GM12891 (cell line): Measurements from ENCODE around the gene GDPD5.
A peak's percentile ranks its signal among the peaks of the same experiment; 100 is the strongest.

ENCODE experiments used
- DNase-seq: peaks from one replicate; pipeline ENCODE4 v3.0.0; 2011; ENCODE audit warnings: low spot score; ENCODE audit not compliant: insufficient read length
- FAIRE-seq: peaks from 2 replicates; lab custom pipeline; 2011; peaks lifted over from hg19 to GRCh38; lab: Jason Lieb, UNC
- PAX5 ChIP-seq: IDR thresholded peaks from 2 replicates; pipeline ENCODE4 v1.6.1; 2011; ENCODE audit warnings: low read length, moderate library complexity, mild to moderate bottlenecking; ENCODE audit not compliant: insufficient read depth, severe bottlenecking
- POLR2A ChIP-seq: IDR thresholded peaks from 2 replicates; pipeline ENCODE4 v1.6.1; 2011; ENCODE audit warnings: low read depth, low read length, control low read depth
- POLR2AphosphoS5 ChIP-seq: IDR thresholded peaks from 2 replicates; pipeline ENCODE4 v1.6.1; 2011; ENCODE audit warnings: low read depth, low read length, control low read depth
- POU2F2 ChIP-seq: IDR thresholded peaks from 2 replicates; pipeline ENCODE4 v1.6.1; 2011; ENCODE audit warnings: low read depth, mild to moderate bottlenecking, control low read depth, low read length, moderate library complexity
- SPI1 ChIP-seq: IDR thresholded peaks from 2 replicates; pipeline ENCODE4 v1.6.1; 2011; ENCODE audit warnings: low read depth, low read length, control low read depth
- TAF1 ChIP-seq: IDR thresholded peaks from 2 replicates; pipeline ENCODE4 v1.6.1; 2011; ENCODE audit warnings: low read depth, low read length, control low read depth

Gene GDPD5

DNA sequence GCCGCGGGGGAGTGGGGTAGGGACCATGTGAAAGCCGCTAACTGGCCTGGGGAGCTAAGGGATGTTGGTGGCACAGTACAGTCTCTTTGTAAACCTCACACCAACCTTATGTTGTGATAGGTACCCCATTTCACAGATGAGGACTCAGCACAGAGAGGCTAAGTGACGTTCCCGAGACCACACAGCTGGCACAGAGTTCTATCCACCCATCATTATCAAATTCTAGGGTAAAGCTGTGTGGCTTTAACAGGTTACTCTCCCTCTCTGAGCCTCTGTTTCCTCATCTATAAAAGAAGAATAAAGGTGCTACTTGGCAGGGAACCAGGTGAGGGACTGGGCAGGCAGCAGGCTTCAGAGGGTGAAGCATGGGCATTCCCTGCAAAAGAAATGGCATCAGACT, 1.4 kb upstream of the GDPD5 start:
- DNase-seq, result no peak
- TF ChIP-seq POLR2AphosphoS5 (no peak), SPI1 (no peak), PAX5 (no peak), TAF1 (no peak), POLR2A (no peak), POU2F2 (no peak)
- no peak for FAIRE-seq

DNA sequence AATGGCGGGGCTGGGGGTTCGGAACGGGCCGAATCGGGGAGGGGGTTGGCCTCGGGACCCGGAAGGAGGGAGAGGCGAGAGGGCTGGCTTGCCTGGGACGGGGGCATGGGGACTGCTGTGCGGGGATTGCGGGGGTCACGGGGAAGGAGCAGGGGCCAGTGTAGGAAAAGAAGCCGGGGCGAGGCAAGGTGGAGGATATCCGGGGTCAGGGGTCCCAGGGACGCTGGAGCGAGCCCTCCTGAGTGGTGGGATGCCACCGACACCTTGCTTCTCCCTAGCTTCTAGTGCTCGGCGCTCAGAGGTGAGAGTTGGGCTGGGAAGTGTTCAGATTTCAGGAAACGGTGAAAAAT, 426 bp upstream of the GDPD5 start:
- FAIRE-seq (no peak), DNase-seq (no peak)
- TF ChIP-seq POLR2AphosphoS5 (no peak), TAF1 (no peak), POU2F2 (no peak), POLR2A (no peak), PAX5 (no peak), SPI1 (no peak)

GRCh38 chr11:75524665-75525432, 892 bp downstream of the GDPD5 start:
- no peak for TF ChIP-seq POLR2A
- no peak for TF ChIP-seq POLR2AphosphoS5
- peak; percentile 27; the same call in 1 of the 2 replicates for TF ChIP-seq SPI1
- no peak for TF ChIP-seq POU2F2
- no peak for TF ChIP-seq TAF1
- TF ChIP-seq PAX5, result no peak
- FAIRE-seq (no peak), DNase-seq (no peak)

GRCh38 chr11:75523811-75524664, 1.7 kb downstream of the GDPD5 start:
- peak; percentile 83 for FAIRE-seq
- no peak for DNase-seq
- TF ChIP-seq PAX5 (no peak), TAF1 (no peak), POU2F2 (no peak)

DNA sequence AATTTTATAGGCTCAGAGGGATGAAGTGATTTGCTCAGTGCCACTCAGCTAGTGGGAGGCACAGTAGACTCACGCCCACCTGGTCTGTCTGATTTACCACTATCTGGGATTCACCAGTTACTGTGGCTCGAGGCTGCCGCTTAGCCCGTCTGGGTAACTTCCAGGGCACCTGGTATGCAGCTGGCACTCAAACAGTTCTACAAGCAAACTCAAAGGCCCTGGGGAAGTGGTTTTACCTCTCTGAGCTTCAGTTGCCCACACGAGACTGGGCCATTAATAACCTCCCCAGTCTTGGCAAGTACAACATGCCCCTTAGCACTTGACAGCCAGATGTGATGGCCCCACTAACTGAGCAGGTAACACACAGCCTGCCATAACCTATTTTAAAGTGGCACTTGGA, 2.6 kb downstream of the GDPD5 start:
- DNase-seq (no peak), FAIRE-seq (peak; percentile 83)
- TF ChIP-seq SPI1 (no peak), POLR2A (no peak), TAF1 (no peak), POU2F2 (no peak), POLR2AphosphoS5 (no peak), PAX5 (no peak)

GRCh38 chr11:75522286-75523044, 3.3 kb downstream of the GDPD5 start:
- DNase-seq (no peak), FAIRE-seq (no peak)
- TF ChIP-seq POLR2AphosphoS5, result no peak
- TF ChIP-seq POU2F2, result no peak
- TF ChIP-seq SPI1, result no peak
- TF ChIP-seq POLR2A, result no peak
- TF ChIP-seq TAF1, result no peak
- TF ChIP-seq PAX5, result no peak

DNA sequence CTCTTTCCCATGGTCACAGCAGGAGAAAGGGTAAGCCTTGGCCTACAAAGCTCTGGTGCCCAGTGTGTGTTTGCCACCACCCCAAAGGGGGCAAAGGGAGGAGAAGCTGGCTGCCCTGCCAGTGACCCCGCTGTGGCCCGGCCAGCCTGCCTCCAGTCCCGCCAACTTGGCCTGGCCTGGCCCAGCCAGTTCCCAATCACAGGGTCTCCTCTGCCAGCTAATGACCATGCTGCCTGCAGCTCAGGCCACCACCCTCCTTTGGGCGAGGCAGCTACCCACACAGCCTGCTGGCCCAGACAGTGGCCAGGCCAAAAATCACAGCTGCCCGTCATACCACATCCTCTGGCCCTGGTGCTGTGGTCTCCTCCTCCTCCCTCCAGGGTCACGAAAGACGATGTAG, 5.1 kb downstream of the GDPD5 start:
- no peak for DNase-seq
- TF ChIP-seq POLR2A (no peak), TAF1 (no peak), POU2F2 (no peak), SPI1 (no peak)
- no peak for FAIRE-seq

DNA sequence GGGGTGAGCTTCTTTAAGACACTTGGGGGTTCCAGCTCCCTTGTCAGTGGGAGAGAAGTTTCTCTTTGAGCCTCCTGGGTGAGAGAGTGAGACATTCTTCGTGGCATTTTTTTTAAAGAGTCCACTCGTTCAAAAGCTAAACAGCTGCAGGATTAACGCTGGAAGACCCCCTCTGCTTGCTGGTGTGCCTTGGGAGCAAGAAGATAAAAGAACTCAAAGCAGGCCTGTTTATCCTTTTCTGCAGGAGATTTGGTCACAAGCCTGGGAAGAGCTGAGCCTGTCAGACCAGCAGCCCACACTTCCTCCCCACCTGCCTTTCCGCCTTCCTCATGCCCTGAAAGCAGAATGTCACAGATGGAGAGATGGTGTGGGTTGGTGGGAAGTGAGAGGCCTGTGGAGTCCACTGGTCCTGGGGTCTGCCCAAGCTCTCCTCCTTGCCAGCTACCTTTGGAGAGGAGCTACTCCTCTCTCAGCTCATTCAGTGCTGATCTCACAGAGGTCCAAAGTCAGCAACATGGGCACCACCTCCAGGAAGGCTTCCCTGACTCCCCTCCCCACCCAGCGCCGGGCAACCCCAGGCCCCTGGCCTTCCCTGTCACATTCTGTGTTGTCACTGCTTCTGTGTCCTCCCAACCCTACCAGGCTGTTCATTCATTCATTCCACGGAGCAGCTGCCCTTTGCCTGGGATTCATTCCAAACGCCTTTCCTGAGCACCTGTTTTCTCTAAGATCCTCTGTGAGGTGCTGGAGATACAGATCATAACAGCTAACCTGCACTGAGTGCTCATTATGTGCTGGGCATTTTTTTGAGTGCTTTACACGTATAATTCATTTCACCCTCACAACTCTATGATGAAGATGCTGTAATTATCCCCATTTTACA, 6.7 kb downstream of the GDPD5 start:
- no peak for FAIRE-seq
- 0 out of 2 replicates have a peak, but pooled peaks have one; percentile 8 for TF ChIP-seq SPI1
- no peak for TF ChIP-seq POLR2AphosphoS5
- DNase-seq, result no peak

- FAIRE-seq (no peak), DNase-seq (no peak)
- TF ChIP-seq TAF1 (no peak), PAX5 (no peak), SPI1 (no peak), POLR2AphosphoS5 (no peak), POU2F2 (no peak), POLR2A (no peak)
These were observed 7.6 kb downstream of the GDPD5 start for GRCh38 chr11:75518204-75518549.
